K562 (cell line): ENCODE data around the gene MED16. TPM values are rescaled to one million over a fixed set of nuclear protein-coding genes. Genes with fewer than 3 reads are reported as not detected.

Experiments used
- GABPA ChIP-seq: fragments of 200-800 bp; sonication (Bioruptor generic); conservative IDR thresholded peaks from 2 replicates; pipeline ENCODE4 v1.6.1; 2016; ENCODE audit warnings: low read depth, missing genetic modification characterization, missing compliant biosample characterization
- JUN ChIP-seq, 2 experiments: sonication (generic) in 1 of 2; formaldehyde crosslinking in 1 of 2; IDR thresholded peaks; 2 replicates each; pipeline versions ENCODE4 v1.6.1 to v1.8.0; 2012 to 2022; ENCODE audit warnings: borderline replicate concordance in 2 of 2, mild to moderate bottlenecking in 2 of 2, improper control_type of control experiment in 1 of 2, low read depth in 1 of 2, low read length in 1 of 2, missing genetic modification reagents in 1 of 2
- MCM7 ChIP-seq, 2 experiments: fragments of 450-650 bp; IDR thresholded peaks; 2 replicates each; pipeline ENCODE4 v1.6.1; 2016 to 2018
- OTX1 ChIP-seq: fragments of 450-650 bp; formaldehyde crosslinking; IDR thresholded peaks from 2 replicates; pipeline ENCODE4 v1.4.0; 2022; ENCODE audit warnings: mild to moderate bottlenecking
- POLR2H ChIP-seq: IDR thresholded peaks from 2 replicates; pipeline ENCODE4 v1.6.1; 2016; ENCODE audit warnings: missing genetic modification characterization, low read depth, mild to moderate bottlenecking, control low read depth, missing compliant biosample characterization, moderate library complexity
- TBL1XR1 ChIP-seq, 2 experiments: IDR thresholded peaks; 2 replicates each; pipeline ENCODE4 v1.6.1; 2012; ENCODE audit warnings: improper control_type of control experiment in 2 of 2, low read length in 2 of 2, mild to moderate bottlenecking in 1 of 2
- ZNF431 ChIP-seq: sonication (generic); formaldehyde crosslinking; IDR thresholded peaks from 2 replicates; pipeline ENCODE4 v1.8.0; 2022; ENCODE audit warnings: mild to moderate bottlenecking, missing genetic modification reagents
- polyA plus RNA-seq, 8 experiments: library from polyadenylated mRNA; depleted of rRNA in 4 of 8; stranded (reverse) in 5 of 8; unstranded in 3 of 8; fragments of >200 nt; fragmentation: Nextera tagmentation in 2 of 8; fragmentation: Illumina TruSeq in 1 of 8; extraction: Ambion mirVana in 2 of 8; extraction: Trizol in 1 of 8; gene quantifications; 2 replicates each; pipeline versions ENCODE4 v1.2.1 to v1.2.3, GENCODE V29; 2011 to 2014; ENCODE audit warnings: inconsistent platforms in 1 of 8, missing spikeins in 1 of 8
- total RNA-seq, 7 experiments: library from RNA; depleted of rRNA in 6 of 7; stranded (reverse); fragments of >200 nt in 6 of 7; fragmentation: Illumina TruSeq in 2 of 7; extraction: Trizol in 2 of 7; gene quantifications; 2 replicates each; pipeline versions ENCODE4 v1.2.1 to v1.2.3, GENCODE V29; 2011 to 2021; ENCODE audit warnings: low replicate concordance in 1 of 7
- TF ChIP-seq, protein P1 (sequence below): fragments of 200-800 bp; sonication (Bioruptor generic); IDR thresholded peaks from 2 replicates; pipeline ENCODE4 v1.6.1; 2017; ENCODE audit warnings: missing genetic modification characterization, missing compliant biosample characterization
- TF ChIP-seq, protein P2 (sequence below): sonication (generic); IDR thresholded peaks from 2 replicates; pipeline ENCODE4 v1.6.1; 2016

The MED16 gene
- total and polyA plus RNA-seq, 9 of the 15 experiments (the other 6 are each of a cell fraction or from before 2014, with no cell fraction given), result 0.89 to 59.9 (median 8.6) TPM

DNA sequence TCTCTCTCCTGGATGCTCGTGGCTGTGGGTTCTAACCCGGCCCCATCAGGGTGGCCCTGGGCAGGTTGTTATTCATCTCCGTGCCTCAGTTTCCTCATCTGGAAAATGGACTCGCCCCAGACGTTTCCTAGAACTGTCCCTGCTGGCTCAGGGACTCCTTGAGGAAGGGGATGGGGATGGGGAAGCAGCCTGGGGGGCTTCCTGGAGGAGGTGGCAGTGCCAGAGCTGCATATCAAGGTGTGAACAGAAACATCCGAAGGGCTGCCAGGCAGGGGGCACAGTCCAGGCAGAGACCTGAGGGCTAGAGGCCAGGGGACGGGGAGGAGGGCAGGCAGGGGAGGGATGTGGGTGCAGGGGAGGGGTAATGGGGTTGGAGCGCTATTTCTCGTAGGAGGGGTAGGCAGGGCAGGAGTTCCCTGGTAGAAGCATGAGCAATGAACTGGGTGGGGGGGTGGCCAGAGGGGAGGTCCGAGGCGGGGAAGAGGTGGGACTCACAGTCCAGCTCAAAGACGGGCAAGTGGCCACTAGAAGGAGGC is 44.5 kb downstream of the MED16 start (continued):
- TF ChIP-seq, protein P1, sequence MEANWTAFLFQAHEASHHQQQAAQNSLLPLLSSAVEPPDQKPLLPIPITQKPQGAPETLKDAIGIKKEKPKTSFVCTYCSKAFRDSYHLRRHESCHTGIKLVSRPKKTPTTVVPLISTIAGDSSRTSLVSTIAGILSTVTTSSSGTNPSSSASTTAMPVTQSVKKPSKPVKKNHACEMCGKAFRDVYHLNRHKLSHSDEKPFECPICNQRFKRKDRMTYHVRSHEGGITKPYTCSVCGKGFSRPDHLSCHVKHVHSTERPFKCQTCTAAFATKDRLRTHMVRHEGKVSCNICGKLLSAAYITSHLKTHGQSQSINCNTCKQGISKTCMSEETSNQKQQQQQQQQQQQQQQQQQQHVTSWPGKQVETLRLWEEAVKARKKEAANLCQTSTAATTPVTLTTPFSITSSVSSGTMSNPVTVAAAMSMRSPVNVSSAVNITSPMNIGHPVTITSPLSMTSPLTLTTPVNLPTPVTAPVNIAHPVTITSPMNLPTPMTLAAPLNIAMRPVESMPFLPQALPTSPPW, result peak; percentile 7; the same call in 1 of the 2 replicates
- TF ChIP-seq MCM7 (IDR thresholded peaks at IDR 0.05), result no peak
- TF ChIP-seq POLR2H (tag), result no peak
- no peak for TF ChIP-seq GABPA
- TF ChIP-seq TBL1XR1 (IDR thresholded peaks at IDR 0.05; ENCODE audit: low read length in 2 of 2), result no peak
- TF ChIP-seq OTX1 (CRISPR knock-in tag), result no peak
- no peak for TF ChIP-seq ZNF431
- TF ChIP-seq JUN (IDR thresholded peaks at IDR 0.05; ENCODE audit: borderline replicate concordance, low read depth, low read length), result no peak
- TF ChIP-seq JUN (CRISPR knock-in tag; IDR thresholded peaks at IDR 0.05; ENCODE audit: borderline replicate concordance), result no peak
- TF ChIP-seq, protein P2, sequence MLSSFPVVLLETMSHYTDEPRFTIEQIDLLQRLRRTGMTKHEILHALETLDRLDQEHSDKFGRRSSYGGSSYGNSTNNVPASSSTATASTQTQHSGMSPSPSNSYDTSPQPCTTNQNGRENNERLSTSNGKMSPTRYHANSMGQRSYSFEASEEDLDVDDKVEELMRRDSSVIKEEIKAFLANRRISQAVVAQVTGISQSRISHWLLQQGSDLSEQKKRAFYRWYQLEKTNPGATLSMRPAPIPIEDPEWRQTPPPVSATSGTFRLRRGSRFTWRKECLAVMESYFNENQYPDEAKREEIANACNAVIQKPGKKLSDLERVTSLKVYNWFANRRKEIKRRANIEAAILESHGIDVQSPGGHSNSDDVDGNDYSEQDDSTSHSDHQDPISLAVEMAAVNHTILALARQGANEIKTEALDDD, result no peak
